ENCODE measurements around the gene PREX1. TPM values are rescaled to one million over a fixed set of nuclear protein-coding genes. Genes with fewer than 3 reads are reported as not detected.

Gene PREX1
- total and polyA plus RNA-seq, 2 of the 4 experiments (the other 2 are of a cell fraction): 0.67 to 0.72 TPM

DNA sequence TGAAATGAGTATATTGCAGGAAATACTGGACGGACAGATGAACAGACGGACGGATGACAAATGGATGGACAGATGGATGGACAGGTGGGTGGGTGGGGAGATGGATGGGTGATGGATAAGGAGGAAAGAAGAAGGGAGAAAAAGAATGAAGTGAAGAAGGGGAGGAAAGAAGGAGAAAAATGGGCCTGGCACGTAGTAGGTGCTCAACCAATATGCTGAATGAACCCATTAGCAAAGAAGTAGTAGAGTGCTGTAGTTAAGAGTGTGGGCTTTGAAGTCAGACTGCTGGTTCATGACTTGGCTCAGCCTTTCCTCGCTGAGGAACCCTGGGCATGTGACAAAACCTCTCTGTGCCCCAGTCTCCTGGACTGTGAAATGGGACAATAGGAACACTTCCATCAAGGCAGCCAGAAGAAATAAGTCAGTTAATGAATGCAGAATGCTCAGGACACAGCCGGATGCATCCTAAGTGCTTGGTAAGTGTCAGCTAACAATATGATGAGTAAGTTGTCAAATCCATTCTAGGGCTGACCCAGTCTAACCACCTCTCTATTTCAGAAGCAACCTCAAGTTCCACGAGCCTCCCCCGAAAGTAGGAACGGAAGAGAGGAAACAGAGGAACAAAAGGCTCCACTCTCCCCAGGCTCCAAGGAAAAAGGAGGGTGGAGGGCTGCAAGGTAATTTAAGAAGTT is 37.9 kb downstream of the PREX1 start:
- BruUV-seq (replicated peaks): no TSS peak

More for the DNA sequence above, 37.9 kb downstream of the PREX1 start:
- WGBS, 2 experiments (ENCODE audit: extremely low coverage in 2 of 2, insufficient read length in 1 of 2): 88% methylated on average over 5 of the region's 9 CpGs; no CpG with 5 or more reads in 1 of the 2 experiments
- no peak overlapping the region for H3K4ac ChIP-seq (ENCODE audit: low read depth, low read length)
- no peak overlapping the region for H2AK9ac ChIP-seq (replicated peaks; ENCODE audit: low read depth, low read length, poor library complexity)
- ChIA-PET POLR2A (ENCODE audit: unreplicated experiment) (no interaction called here), CTCF (interaction anchor here (0.6 kb wide), 1 partner anchor 9 kb away, joined by 3 read pairs; no protein-coding TSS in a partner anchor)
- no peak overlapping the region for H4K5ac ChIP-seq (ENCODE audit: low read depth, low read length)
- no peak overlapping the region for H2BK15ac ChIP-seq (ENCODE audit: low read depth, low read length)
- no peaks in the 10 kb centered on the region for H3K9me3 ChIP-seq (ENCODE audit: control insufficient read depth, insufficient read depth, low read length)
- peaks cover 2% of the 10 kb centered on the region; the same call in 1 of the 2 replicates for H3K4me1 ChIP-seq (ENCODE audit: control insufficient read depth, insufficient read depth, low read length)
- no peaks in the 10 kb centered on the region for H3K79me1 ChIP-seq (ENCODE audit: low read depth in 1 of 2, low read length in 2 of 2)
- dilution Hi-C loops (cut with HindIII; ENCODE audit: low sequenced_read_pairs, unreplicated experiment) (no loop called here), intact Hi-C loops (cut with micrococcal nuclease) (no loop called here), in situ Hi-C loops (cut with MboI; ENCODE audit: low sequenced_read_pairs) (loop anchor here (25.0 kb wide), 1 partner anchor 97 kb away; no protein-coding TSS in a partner anchor)
- H4K91ac ChIP-seq (ENCODE audit: insufficient read depth, low read depth, low read length): no peak overlapping the region
- no peak overlapping the region for H3K9ac ChIP-seq (ENCODE audit: low read depth, low read length)
- no peaks in the 10 kb centered on the region for H3K36me3 ChIP-seq (ENCODE audit: control insufficient read depth, insufficient read depth, low read length)
- H2BK5ac ChIP-seq (ENCODE audit: low read depth, low read length, poor library complexity, severe bottlenecking): no peak overlapping the region
- H3K56ac ChIP-seq (ENCODE audit: extremely low read depth, insufficient read depth, low read length): no peak overlapping the region
- H2AFZ ChIP-seq (replicated peaks; ENCODE audit: low read length, poor library complexity): no peak overlapping the region
- no peak overlapping the region for H3K23ac ChIP-seq (ENCODE audit: low read depth, low read length)
- no peak overlapping the region for H2AK5ac ChIP-seq (ENCODE audit: low read depth, low read length)
- no peak overlapping the region for H3K4me3 ChIP-seq (ENCODE audit: insufficient read depth, low read depth, low read length)
- H4K8ac ChIP-seq (ENCODE audit: low read depth in 2 of 2, low read length in 2 of 2): no peak overlapping the region
- H2BK20ac ChIP-seq (ENCODE audit: low read depth, low read length): no peak overlapping the region
- H3K18ac ChIP-seq (ENCODE audit: low read depth, low read length): no peak overlapping the region
- H4K20me1 ChIP-seq (ENCODE audit: insufficient read depth, low read length): no peaks in the 10 kb centered on the region
- ATAC-seq (ENCODE audit: low read depth) (no peak), DNase-seq (no peak)
- no peak overlapping the region for H3K4me2 ChIP-seq (ENCODE audit: low read depth, low read length)
- TF ChIP-seq RAD21 (IDR thresholded peaks at IDR 0.05; ENCODE audit: low read length) (no peak), RCOR1 (IDR thresholded peaks at IDR 0.05; ENCODE audit: insufficient replicate concordance, low read length) (no peak), SMC3 (IDR thresholded peaks at IDR 0.05; ENCODE audit: low read depth, low read length) (no peak), BHLHE40 (IDR thresholded peaks at IDR 0.05; ENCODE audit: low read depth, low read length) (no peak), POLR2A (IDR thresholded peaks at IDR 0.05; ENCODE audit: low read depth, low read length) (no peak), MXI1 (IDR thresholded peaks at IDR 0.05; ENCODE audit: borderline replicate concordance, low read depth, low read length) (no peak), FOS (IDR thresholded peaks at IDR 0.05; ENCODE audit: low read depth, low read length) (no peak), CEBPB (IDR thresholded peaks at IDR 0.05; ENCODE audit: low read depth, low read length) (no peak)
- TF ChIP-seq, protein P1, sequence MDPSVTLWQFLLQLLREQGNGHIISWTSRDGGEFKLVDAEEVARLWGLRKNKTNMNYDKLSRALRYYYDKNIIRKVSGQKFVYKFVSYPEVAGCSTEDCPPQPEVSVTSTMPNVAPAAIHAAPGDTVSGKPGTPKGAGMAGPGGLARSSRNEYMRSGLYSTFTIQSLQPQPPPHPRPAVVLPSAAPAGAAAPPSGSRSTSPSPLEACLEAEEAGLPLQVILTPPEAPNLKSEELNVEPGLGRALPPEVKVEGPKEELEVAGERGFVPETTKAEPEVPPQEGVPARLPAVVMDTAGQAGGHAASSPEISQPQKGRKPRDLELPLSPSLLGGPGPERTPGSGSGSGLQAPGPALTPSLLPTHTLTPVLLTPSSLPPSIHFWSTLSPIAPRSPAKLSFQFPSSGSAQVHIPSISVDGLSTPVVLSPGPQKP (IDR thresholded peaks at IDR 0.05; ENCODE audit: borderline replicate concordance, low read depth, low read length): no peak
- H3K14ac ChIP-seq (replicated peaks; ENCODE audit: low read depth, low read length): no peak overlapping the region
- H2BK120ac ChIP-seq (ENCODE audit: low read depth, low read length): no peak overlapping the region
- peaks cover 10% of the 10 kb centered on the region; the same call in 1 of the 2 replicates for H3K27me3 ChIP-seq (ENCODE audit: control insufficient read depth, insufficient read depth, low read length)
- H3K27ac ChIP-seq (ENCODE audit: insufficient read depth, low read length): no peak overlapping the region
- H3K9me1 ChIP-seq (ENCODE audit: insufficient read depth, low read length): no peaks in the 10 kb centered on the region
